ENCODE measurements around the gene CLK1. TPM values are rescaled to one million over a fixed set of nuclear protein-coding genes. Genes with fewer than 3 reads are reported as not detected.

CLK1 gene
- total and polyA plus RNA-seq, 2 experiments from 2014 or later = 65.2 to 108 TPM

DNA sequence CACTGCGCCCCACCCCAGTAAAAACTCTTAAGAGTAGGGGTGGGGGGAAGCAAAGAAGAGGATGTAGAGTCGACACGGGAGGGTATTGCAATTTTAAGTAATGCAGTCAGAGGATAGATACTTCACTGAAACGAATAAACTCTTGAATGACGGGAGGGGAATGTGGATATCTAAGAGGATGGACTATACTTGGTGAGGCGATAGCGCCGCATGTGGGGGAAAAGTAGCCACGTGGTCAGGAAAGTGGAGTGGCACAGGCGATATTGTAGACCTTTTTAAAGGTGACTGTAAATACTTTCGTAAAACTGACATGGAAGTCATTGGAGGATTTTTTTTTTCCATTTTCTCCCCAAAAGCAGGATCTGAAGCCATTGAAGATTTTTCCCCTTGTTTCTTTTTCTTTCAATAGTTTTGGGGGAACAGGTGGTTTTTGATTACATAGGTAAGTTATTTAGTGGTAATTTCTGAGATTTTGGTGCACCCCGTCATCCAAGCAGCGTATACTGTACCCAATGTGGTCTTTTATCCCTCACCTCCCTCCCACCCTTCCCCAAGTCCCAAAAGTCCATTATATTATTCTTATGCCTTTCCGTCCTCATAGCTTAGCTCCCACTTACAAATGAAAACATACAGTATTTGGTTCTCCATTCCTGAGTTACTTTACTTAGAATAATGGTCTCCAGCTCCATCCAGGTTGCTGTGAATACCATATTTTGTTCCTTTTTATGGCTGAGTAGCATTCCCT, 13.8 kb downstream of the CLK1 start:
- no peak for DNase-seq (ENCODE audit: low read depth in 1 of 2, low spot score in 1 of 2)
- Histone ChIP-seq H3K4me1 (ENCODE audit: low read depth) (no peaks in the 10 kb centered on the region), H3K27me3 (no peaks in the 10 kb centered on the region), H3K27ac (no peak overlapping the region), H3K36me3 (peaks cover 39% of the 10 kb centered on the region), H3K9me3 (ENCODE audit: low read depth) (no peaks in the 10 kb centered on the region), H3K4me3 (no peak overlapping the region)
- TF ChIP-seq, protein P1, sequence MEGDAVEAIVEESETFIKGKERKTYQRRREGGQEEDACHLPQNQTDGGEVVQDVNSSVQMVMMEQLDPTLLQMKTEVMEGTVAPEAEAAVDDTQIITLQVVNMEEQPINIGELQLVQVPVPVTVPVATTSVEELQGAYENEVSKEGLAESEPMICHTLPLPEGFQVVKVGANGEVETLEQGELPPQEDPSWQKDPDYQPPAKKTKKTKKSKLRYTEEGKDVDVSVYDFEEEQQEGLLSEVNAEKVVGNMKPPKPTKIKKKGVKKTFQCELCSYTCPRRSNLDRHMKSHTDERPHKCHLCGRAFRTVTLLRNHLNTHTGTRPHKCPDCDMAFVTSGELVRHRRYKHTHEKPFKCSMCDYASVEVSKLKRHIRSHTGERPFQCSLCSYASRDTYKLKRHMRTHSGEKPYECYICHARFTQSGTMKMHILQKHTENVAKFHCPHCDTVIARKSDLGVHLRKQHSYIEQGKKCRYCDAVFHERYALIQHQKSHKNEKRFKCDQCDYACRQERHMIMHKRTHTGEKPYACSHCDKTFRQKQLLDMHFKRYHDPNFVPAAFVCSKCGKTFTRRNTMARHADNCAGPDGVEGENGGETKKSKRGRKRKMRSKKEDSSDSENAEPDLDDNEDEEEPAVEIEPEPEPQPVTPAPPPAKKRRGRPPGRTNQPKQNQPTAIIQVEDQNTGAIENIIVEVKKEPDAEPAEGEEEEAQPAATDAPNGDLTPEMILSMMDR (IDR thresholded peaks at IDR 0.05; ENCODE audit: low read depth, low read length) = no peak

DNA sequence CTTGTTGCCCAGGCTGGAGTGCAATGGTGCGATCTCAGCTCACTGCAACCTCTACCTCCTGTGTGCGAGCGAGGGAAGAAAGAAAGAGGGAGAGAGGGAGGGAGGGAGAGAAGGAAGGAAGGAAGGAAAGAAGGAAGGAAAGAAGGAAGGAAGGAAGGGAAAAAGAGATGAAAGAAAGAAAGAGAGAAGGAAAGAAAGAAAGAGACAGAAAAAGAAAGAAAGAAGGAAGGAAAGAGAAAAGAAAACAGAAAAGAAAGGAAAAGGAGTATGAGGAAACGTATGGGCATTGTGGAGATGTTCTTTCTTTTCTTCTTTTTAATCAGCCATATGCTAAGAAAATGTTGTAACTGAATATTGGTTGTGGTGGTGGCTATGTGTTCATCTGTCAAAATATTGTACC, 16.5 kb downstream of the CLK1 start:
- no peak overlapping the region for H3K27ac ChIP-seq
- no peak overlapping the region for H3K4me3 ChIP-seq
- no peaks in the 10 kb centered on the region for H3K4me1 ChIP-seq (ENCODE audit: low read depth)
- TF ChIP-seq, protein P1 (IDR thresholded peaks at IDR 0.05; ENCODE audit: low read depth, low read length) = no peak
- H3K27me3 ChIP-seq = no peaks in the 10 kb centered on the region
- no peaks in the 10 kb centered on the region for H3K9me3 ChIP-seq (ENCODE audit: low read depth)
- no peak for DNase-seq (ENCODE audit: low read depth in 1 of 2, low spot score in 1 of 2)
- H3K36me3 ChIP-seq = peaks cover 13% of the 10 kb centered on the region

DNA sequence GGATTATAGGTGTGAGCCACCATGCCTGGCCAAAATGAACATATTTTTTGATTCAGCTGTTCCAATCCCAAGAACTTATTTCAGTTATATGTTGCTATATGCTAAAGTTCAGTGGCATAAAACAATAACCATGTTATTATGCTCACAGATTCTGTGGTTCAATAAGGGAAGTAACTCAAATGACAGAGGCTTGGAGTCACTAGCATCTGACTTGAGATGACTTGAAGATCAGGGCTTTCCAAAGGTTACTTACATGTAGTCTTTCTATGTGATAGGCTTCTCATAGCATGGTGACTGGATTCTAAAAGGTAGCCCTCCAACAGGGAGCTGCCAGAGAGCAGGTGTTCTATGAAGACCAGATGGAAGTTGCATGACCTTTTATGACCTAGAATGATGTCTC, 17.2 kb downstream of the CLK1 start:
- H3K4me1 ChIP-seq (ENCODE audit: low read depth) = no peaks in the 10 kb centered on the region
- no peaks in the 10 kb centered on the region for H3K9me3 ChIP-seq (ENCODE audit: low read depth)
- H3K27ac ChIP-seq = no peak overlapping the region

DNA sequence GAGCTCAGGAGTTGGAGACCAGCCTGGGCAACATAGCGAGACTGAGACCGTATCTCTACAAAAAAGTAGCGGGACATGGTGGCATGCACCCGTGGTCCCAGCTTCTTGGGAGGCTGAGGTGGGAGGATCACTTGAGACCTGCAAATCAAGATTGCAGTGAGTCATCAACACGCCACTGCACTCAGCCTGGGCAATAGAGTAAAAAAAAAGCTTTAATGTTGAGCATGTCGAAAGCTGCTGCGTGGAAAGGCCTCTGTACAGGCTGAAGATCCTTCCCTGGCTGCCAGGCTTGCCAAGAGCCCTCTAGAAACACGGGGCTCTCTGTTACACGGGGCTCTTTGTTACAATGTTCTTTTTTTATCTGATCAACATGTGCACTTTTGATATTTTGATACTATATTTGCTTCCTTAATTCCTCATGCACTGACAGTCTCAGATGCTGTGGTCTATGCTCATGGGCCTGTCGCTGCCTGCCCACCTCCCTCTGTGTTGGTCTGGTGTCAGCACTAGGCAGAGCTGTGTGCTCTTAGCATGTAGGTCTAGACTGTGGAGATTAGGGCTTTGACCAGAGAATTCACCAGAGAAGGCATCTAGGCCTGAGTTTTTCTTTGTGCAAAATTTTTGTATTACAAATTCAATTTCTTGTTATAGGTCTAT, 18.7 kb downstream of the CLK1 start:
- Histone ChIP-seq H3K27me3 (no peaks in the 10 kb centered on the region), H3K27ac (no peak overlapping the region), H3K4me3 (no peak overlapping the region), H3K36me3 (no peaks in the 10 kb centered on the region), H3K9me3 (ENCODE audit: low read depth) (no peaks in the 10 kb centered on the region), H3K4me1 (ENCODE audit: low read depth) (no peaks in the 10 kb centered on the region)
- no peak for DNase-seq (ENCODE audit: low read depth in 1 of 2, low spot score in 1 of 2)
- TF ChIP-seq, protein P1 (IDR thresholded peaks at IDR 0.05; ENCODE audit: low read depth, low read length) = no peak

More for the DNA sequence above, 17.2 kb downstream of the CLK1 start:
- TF ChIP-seq, protein P1 (IDR thresholded peaks at IDR 0.05; ENCODE audit: low read depth, low read length) = no peak
- H3K4me3 ChIP-seq = no peak overlapping the region
- H3K27me3 ChIP-seq = no peaks in the 10 kb centered on the region
- H3K36me3 ChIP-seq = peaks cover 6% of the 10 kb centered on the region
- no peak for DNase-seq (ENCODE audit: low read depth in 1 of 2, low spot score in 1 of 2)

DNA sequence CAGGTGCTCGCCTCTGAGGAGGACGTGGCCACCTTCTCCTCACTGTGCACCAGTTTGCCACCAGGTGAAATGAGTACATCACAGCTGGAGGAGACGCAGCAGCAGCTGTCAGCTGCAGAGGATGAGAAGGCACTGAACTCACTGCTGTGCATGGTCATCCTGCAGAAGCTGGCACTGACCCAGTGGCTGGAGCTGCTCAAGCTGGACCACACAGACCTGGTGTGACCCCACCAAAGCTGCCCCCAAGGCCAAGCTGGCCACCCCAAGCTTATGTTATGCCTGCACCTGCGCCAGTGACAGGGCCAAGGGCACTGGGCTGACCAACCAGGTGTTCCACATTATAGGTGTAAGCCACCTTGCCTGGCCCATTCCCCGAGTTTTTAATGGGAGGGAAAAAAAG, 19.3 kb downstream of the CLK1 start:
- TF ChIP-seq, protein P1 (IDR thresholded peaks at IDR 0.05; ENCODE audit: low read depth, low read length) = no peak
- Histone ChIP-seq H3K4me3 (no peak overlapping the region), H3K27ac (no peak overlapping the region), H3K9me3 (ENCODE audit: low read depth) (no peaks in the 10 kb centered on the region), H3K4me1 (ENCODE audit: low read depth) (no peaks in the 10 kb centered on the region), H3K36me3 (no peaks in the 10 kb centered on the region), H3K27me3 (no peaks in the 10 kb centered on the region)
- no peak for DNase-seq (ENCODE audit: low read depth in 1 of 2, low spot score in 1 of 2)
